Activated naive CD4-positive, alpha-beta T cell treated with anti-CD3 and anti-CD28 coated beads, Interleukin-2, amount 50 U/mL, for 16 hours (primary cell): ENCODE results near the gene TMBIM1.
A peak's percentile ranks its signal among the peaks of the same experiment; 100 is the strongest.

Source experiments
- DNase-seq: peaks from one replicate; pipeline ENCODE4 v3.0.0-alpha.2; 2020

Gene TMBIM1

GRCh38 chr2:218271487-218271797, 20.9 kb downstream of the TMBIM1 start:
- DNase-seq, result no peak

- DNase-seq, result no peak
These were observed 21.4 kb downstream of the TMBIM1 start for GRCh38 chr2:218270721-218271486.

GRCh38 chr2:218269900-218270720, 22.2 kb downstream of the TMBIM1 start, which contains the start of the genes AAMP and PNKD:
Gene AAMP, minus strand, starts transcription at chr2:218270137. Its CDS starts 51 bp downstream, at chr2:218270086.
Gene PNKD, plus strand, starts transcription at chr2:218270519. Its CDS starts 17 bp downstream, at chr2:218270536.
- peak; percentile 100 for DNase-seq

GRCh38 chr2:218267259-218267658, 25.0 kb downstream of the TMBIM1 start:
- no peak for DNase-seq

GRCh38 chr2:218266316-218266979, 25.9 kb downstream of the TMBIM1 start:
- no peak for DNase-seq

- DNase-seq, result no peak
These were observed 26.7 kb downstream of the TMBIM1 start for GRCh38 chr2:218265626-218266025.

- no peak for DNase-seq
These were observed 27.3 kb downstream of the TMBIM1 start for GRCh38 chr2:218264773-218265561.

- no peak for DNase-seq
These were observed 28.3 kb downstream of the TMBIM1 start for GRCh38 chr2:218263817-218264641.

GRCh38 chr2:218262631-218263586, 29.4 kb downstream of the TMBIM1 start:
- DNase-seq, result no peak

- no peak for DNase-seq
These were observed 30.1 kb downstream of the TMBIM1 start for GRCh38 chr2:218262237-218262600.

GRCh38 chr2:218261423-218262236, 30.7 kb downstream of the TMBIM1 start:
- DNase-seq, result no peak

GRCh38 chr2:218260742-218261422, 31.4 kb downstream of the TMBIM1 start, which contains the start of gene GPBAR1:
Gene GPBAR1, plus strand, starts transcription at chr2:218261015. Its CDS starts 1,710 bp downstream, at chr2:218262725.
- DNase-seq, result no peak

- no peak for DNase-seq
These were observed 32.1 kb downstream of the TMBIM1 start for GRCh38 chr2:218260166-218260565.

GRCh38 chr2:218259099-218259961, 33.0 kb downstream of the TMBIM1 start:
- DNase-seq, result no peak

GRCh38 chr2:218257390-218257981, 34.8 kb downstream of the TMBIM1 start:
- peak; percentile 61 for DNase-seq

GRCh38 chr2:218256612-218257350, 35.5 kb downstream of the TMBIM1 start:
- DNase-seq, result no peak

GRCh38 chr2:218255446-218255845, 36.9 kb downstream of the TMBIM1 start:
- no peak for DNase-seq
